Mucosa of descending colon (tissue), 3 donors: ENCODE results near the gene HSD11B1. TPM values are rescaled to one million over a fixed set of nuclear protein-coding genes. Genes with fewer than 3 reads are reported as not detected.
A peak's percentile ranks its signal among the peaks of the same experiment; 100 is the strongest.

Source experiments
- ATAC-seq: fragments of 200-7000 bp; cut with Tn5 transposase; one replicate; pipeline ENCODE4 v1.9.1; 2020; ENCODE audit warnings: mild to moderate bottlenecking, moderate library complexity
- DNase-seq, 3 donors: peaks; one replicate each; pipeline ENCODE4 v3.0.0-alpha.2; 2020
- H3K36me3 ChIP-seq: fragments of 200-600 bp; one replicate; pipeline ENCODE4 v1.8.0; 2021; ENCODE audit warnings: low read depth, mild to moderate bottlenecking
- H3K4me1 ChIP-seq: fragments of 200-600 bp; one replicate; pipeline ENCODE4 v1.8.0; 2021; ENCODE audit warnings: low read depth, mild to moderate bottlenecking
- H3K4me3 ChIP-seq: fragments of 200-600 bp; one replicate; pipeline ENCODE4 v1.8.0; 2021; ENCODE audit warnings: mild to moderate bottlenecking
- H3K9me3 ChIP-seq: fragments of 200-600 bp; one replicate; pipeline ENCODE4 v1.8.0; 2021; ENCODE audit warnings: mild to moderate bottlenecking
- CTCF ChIP-seq: fragments of 200-600 bp; IDR thresholded peaks from one replicate; pipeline ENCODE4 v1.8.0; 2022; ENCODE audit warnings: antibody characterized with exemption, mild to moderate bottlenecking
- intact Hi-C, 2 donors: fragments of 100-400 bp; cut with DNase I in 1 of 2; cut with micrococcal nuclease in 1 of 2; formaldehyde crosslinking; loops; one replicate each; pipeline versions ENCODE4 v1.11.0 to v1.11.1; 2022; cut with DNase I, micrococcal nuclease
- total RNA-seq, 3 donors: library from RNA; stranded (reverse); fragmentation: NEBNext Ultra II Directional in 2 of 3; extraction: Animal tissue kit (Norgen Biotek cat#: 25700) in 2 of 3; gene quantifications; one replicate each; pipeline versions ENCODE4 v1.2.1 to v1.2.4, GENCODE V29; 2021 to 2023
- donor health status: DM: no; HTN: no; CAD: no; lungs with moderate emphysema.
- donor health status: DM: no; HTN: no; CAD: no.
- donor health status: DM: no; HTN: yes; CAD: no.

The HSD11B1 gene
- total RNA-seq, 3 donors from 2014 or later: 2.8 to 5.7 TPM; not detected in 1

- no peaks in the 10 kb centered on the region for H3K9me3 ChIP-seq
- no peak for ATAC-seq
- intact Hi-C loops: no loop called here
- H3K4me3 ChIP-seq: no peak overlapping the region
- H3K36me3 ChIP-seq: no peaks in the 10 kb centered on the region
- no peak for DNase-seq
- no peak for TF ChIP-seq CTCF
- no peaks in the 10 kb centered on the region for H3K4me1 ChIP-seq
Observed at GRCh38 chr1:209746451-209747165, 42.0 kb downstream of the HSD11B1 start.

- Histone ChIP-seq H3K9me3 (no peaks in the 10 kb centered on the region), H3K4me1 (no peaks in the 10 kb centered on the region), H3K36me3 (no peaks in the 10 kb centered on the region), H3K4me3 (no peak overlapping the region)
- DNase-seq: peak; percentile 95 to 97 (median 96)
- TF ChIP-seq CTCF: peak; percentile 83
- ATAC-seq: peak; percentile 99
- intact Hi-C loops: no loop called here
Observed at GRCh38 chr1:209747580-209748262, 43.1 kb downstream of the HSD11B1 start.

- intact Hi-C loops: no loop called here
- no peaks in the 10 kb centered on the region for H3K9me3 ChIP-seq
- ATAC-seq: no peak
- H3K4me1 ChIP-seq: no peaks in the 10 kb centered on the region
- TF ChIP-seq CTCF: no peak
- DNase-seq: no peak
- no peak overlapping the region for H3K4me3 ChIP-seq
- H3K36me3 ChIP-seq: no peaks in the 10 kb centered on the region
Observed at GRCh38 chr1:209748620-209749019, 44.0 kb downstream of the HSD11B1 start.

- intact Hi-C loops: no loop called here
- Histone ChIP-seq H3K4me3 (no peak overlapping the region), H3K4me1 (no peaks in the 10 kb centered on the region), H3K36me3 (no peaks in the 10 kb centered on the region), H3K9me3 (no peaks in the 10 kb centered on the region)
- DNase-seq (no peak), ATAC-seq (no peak)
- TF ChIP-seq CTCF: no peak
Observed at GRCh38 chr1:209749205-209749604, 44.6 kb downstream of the HSD11B1 start.

- Histone ChIP-seq H3K4me3 (no peak overlapping the region), H3K4me1 (no peaks in the 10 kb centered on the region), H3K36me3 (no peaks in the 10 kb centered on the region), H3K9me3 (no peaks in the 10 kb centered on the region)
- intact Hi-C loops: no loop called here
- ATAC-seq (no peak), DNase-seq (no peak)
- TF ChIP-seq CTCF: no peak
Observed at GRCh38 chr1:209749670-209750323, 45.2 kb downstream of the HSD11B1 start.
